A549 treated with dexamethasone at 1 μM for 4 hours (cell line): ENCODE data around the gene METTL18. TPM values are rescaled to one million over a fixed set of nuclear protein-coding genes. Genes with fewer than 3 reads are reported as not detected.

Source experiments
- total RNA-seq: library from RNA; stranded (reverse); fragments of 200-300 nt; extraction: Qiagen RNA extraction; gene quantifications from 5 replicates; pipeline ENCODE4 v1.2.3, GENCODE V29; 2022

The METTL18 gene
- total RNA-seq: 4.6 to 6.5 TPM (median 5.1 TPM) in 5 replicates

DNA sequence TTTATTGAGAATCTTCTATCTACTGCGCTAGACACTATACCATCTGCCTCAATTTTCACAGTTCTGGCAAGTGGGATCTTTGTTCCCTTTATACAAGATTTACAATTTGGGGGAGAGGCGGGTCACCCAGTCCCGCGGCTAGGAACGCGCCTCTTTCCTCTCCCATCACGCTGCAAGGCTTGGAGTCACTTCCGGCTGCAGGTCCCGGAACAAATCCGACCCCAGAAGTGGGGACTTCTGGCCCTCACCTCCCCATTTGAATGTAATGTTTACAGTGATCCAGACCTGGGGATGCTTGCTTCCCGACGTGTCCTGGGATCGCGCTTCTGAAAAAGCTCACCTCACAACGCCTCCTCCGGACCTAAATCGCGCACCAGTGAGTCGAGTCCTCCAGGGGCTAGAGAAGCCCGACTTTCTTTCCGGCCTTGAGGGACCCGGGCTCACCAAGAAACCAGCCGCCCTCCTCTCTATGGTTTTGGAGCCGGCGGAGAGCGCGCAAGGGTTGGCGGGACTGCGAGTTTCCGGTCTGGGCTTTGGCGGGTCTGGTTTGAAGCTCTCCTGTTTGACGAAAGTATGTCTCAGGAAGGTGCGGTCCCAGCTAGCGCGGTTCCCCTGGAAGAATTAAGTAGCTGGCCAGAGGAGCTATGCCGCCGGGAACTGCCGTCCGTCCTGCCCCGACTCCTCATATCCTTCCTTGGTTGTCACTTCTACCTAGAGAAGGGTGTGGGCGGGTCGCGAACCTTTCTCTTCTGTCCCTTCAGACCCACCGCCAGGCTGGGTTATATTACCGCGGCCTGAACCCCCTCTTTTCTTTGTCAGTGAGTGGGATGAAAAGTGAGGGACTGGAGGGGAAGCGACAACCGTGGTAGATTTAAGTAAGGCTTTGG, at the start of gene METTL18:
METTL18 (minus strand) TSS at position 378 of the 887 bp plus-strand sequence. CDS start 1,212 bp downstream, outside the sequence.

Other genes with a start within 250 kb of the METTL18 start
- gene F5, start 208.4 kb downstream of the METTL18 start, total RNA-seq: 0.09 to 0.36 TPM (median 0.12 TPM) in 5 replicates
- not detected in 5 replicates for gene SELP, start 164.8 kb downstream of the METTL18 start, total RNA-seq
- gene SELL, start 83.3 kb downstream of the METTL18 start, total RNA-seq: 0.08 to 0.26 TPM (median 0.20 TPM) in 5 replicates
- gene SELE, start 60.8 kb downstream of the METTL18 start, total RNA-seq: 0.02 to 0.07 TPM in 2 of 5 replicates, not detected in the others
- 2.6 to 3.1 TPM (median 3.0 TPM) in 5 replicates for gene SCYL3, start 99.0 kb upstream of the METTL18 start, total RNA-seq